ENCODE measurements around the gene CLDN10. TPM values are rescaled to one million over a fixed set of nuclear protein-coding genes. Genes with fewer than 3 reads are reported as not detected.
A peak's percentile ranks its signal among the peaks of the same experiment; 100 is the strongest.

CLDN10 gene
- total and polyA plus RNA-seq, 2 of the 8 experiments (the other 6 are each of a cell fraction or from before 2014, with no cell fraction given) = 41.2 to 43.6 TPM

- FAIRE-seq = no peak
- Histone ChIP-seq H3K36me3 (ENCODE audit: control insufficient read depth in 2 of 4, insufficient read depth in 4 of 4, low read length in 3 of 4) (no peaks in the 10 kb centered on the region), H2BK20ac (ENCODE audit: low read length) (no peak overlapping the region), H3K79me1 (ENCODE audit: low read depth, low read length) (no peaks in the 10 kb centered on the region), H3K23me2 (ENCODE audit: low read depth, low read length) (no peaks in the 10 kb centered on the region), H2AFZ (ENCODE audit: low read length) (no peak overlapping the region), H3K4me1 (replicated peaks in 1 of 4; ENCODE audit: control insufficient read depth in 3 of 4, insufficient read depth in 4 of 4, low read length in 3 of 4) (peaks cover 0 to 7% (median 1%) of the 10 kb centered on the region in 4 experiments; a peak in 4 of 7 replicates), H4K20me1 (replicated peaks in 1 of 2; ENCODE audit: control insufficient read depth in 1 of 2, insufficient read depth in 2 of 2, low read length in 2 of 2) (no peaks in the 10 kb centered on the region), H3K56ac (replicated peaks; ENCODE audit: insufficient read length, low read depth, low read length) (peak overlapping the region; percentile 13), H2BK12ac (ENCODE audit: low read depth, low read length) (no peak overlapping the region), H3K14ac (ENCODE audit: insufficient read length) (no peak overlapping the region), H3K9me3 (ENCODE audit: insufficient read depth in 2 of 2, low read depth in 1 of 2, low read length in 1 of 2) (no peaks in the 10 kb centered on the region), H3K9ac (replicated peaks in 1 of 4; ENCODE audit: extremely low read depth in 1 of 4, low read depth in 3 of 4, low read length in 3 of 4) (no peak overlapping the region), H4K5ac (ENCODE audit: insufficient read length, low read depth, low read length) (no peak overlapping the region), H2AK5ac (ENCODE audit: low read depth, low read length) (no peak overlapping the region), H2BK15ac (ENCODE audit: low read length) (0 out of 2 replicates have a peak overlapping the region, but pooled peaks have one; percentile 5), H2BK120ac (replicated peaks; ENCODE audit: low read depth, low read length) (no peak overlapping the region), H3K18ac (ENCODE audit: extremely low read depth, low read length) (no peak overlapping the region), H3K4me2 (ENCODE audit: insufficient read depth in 1 of 2, low read depth in 2 of 2, low read length in 2 of 2) (no peak overlapping the region), H4K91ac (replicated peaks; ENCODE audit: insufficient read length, low read length) (no peak overlapping the region), H3K27ac (ENCODE audit: low read depth, low read length) (no peak overlapping the region), H4K8ac (ENCODE audit: extremely low read depth, insufficient read depth, low read length) (no peak overlapping the region), H2BK5ac (ENCODE audit: low read depth, low read length) (no peak overlapping the region), H3K23ac (ENCODE audit: insufficient read length) (no peak overlapping the region), H3K79me2 (ENCODE audit: control insufficient read depth in 1 of 2, insufficient read depth in 2 of 2, low read length in 2 of 2) (no peaks in the 10 kb centered on the region), H3K4ac (replicated peaks; ENCODE audit: insufficient read length, low read depth, low read length) (no peak overlapping the region), H3K27me3 (replicated peaks in 1 of 4; ENCODE audit: control insufficient read depth in 3 of 4, extremely low read depth in 1 of 4, insufficient read depth in 3 of 4, low read length in 3 of 4) (no peaks in the 10 kb centered on the region), H3K4me3 (ENCODE audit: extremely low read depth in 1 of 4, insufficient read depth in 2 of 4, low read depth in 3 of 4, low read length in 4 of 4) (no peak overlapping the region)
- POLR2A ChIA-PET (ENCODE audit: partially characterized antibody) = no interaction called here
- CTCF ChIA-PET (ENCODE audit: partially characterized antibody) = interaction anchor here (0.9 kb wide), 2 partner anchors 9 to 10 kb away, joined by 3 read pairs; no protein-coding TSS in a partner anchor
- TF ChIP-seq CEBPB (IDR thresholded peaks at IDR 0.05; ENCODE audit: low read depth, low read length) (no peak), SP4 (IDR thresholded peaks at IDR 0.05; ENCODE audit: low read length) (no peak), SIN3A (conservative IDR thresholded peaks at IDR 0.05 in 1 of 2, IDR thresholded peaks at IDR 0.05 in 1 of 2; ENCODE audit: low read depth in 1 of 2, low read length in 2 of 2) (no peak), POLR2AphosphoS5 (IDR thresholded peaks at IDR 0.05; ENCODE audit: low read depth, low read length) (peak; percentile 28; the same call in 1 of the 2 replicates), GABPA (IDR thresholded peaks at IDR 0.05; ENCODE audit: borderline replicate concordance, insufficient read depth, low read length) (no peak), JUN (IDR thresholded peaks at IDR 0.05; ENCODE audit: low read depth, low read length) (no peak), CTBP2 (IDR thresholded peaks at IDR 0.05; ENCODE audit: borderline replicate concordance, insufficient read depth, insufficient read length, low read length) (no peak), TAF1 (IDR thresholded peaks at IDR 0.05; ENCODE audit: low read depth, low read length) (no peak), SP2 (IDR thresholded peaks at IDR 0.05; ENCODE audit: low read length) (no peak), TBP (IDR thresholded peaks at IDR 0.05; ENCODE audit: low read depth, low read length) (no peak), CHD2 (IDR thresholded peaks at IDR 0.05; ENCODE audit: low read length) (no peak), TEAD4 (IDR thresholded peaks at IDR 0.05; ENCODE audit: low read depth, low read length) (0 out of 2 replicates have a peak, but pooled peaks have one; percentile 33)
- no peak for DNase-seq (ENCODE audit: low read depth in 1 of 2, low spot score in 2 of 2)
- 100% methylated on average over 4 of the region's 4 CpGs; no CpG with 5 or more reads in 1 of the 2 experiments for WGBS, 2 experiments (ENCODE audit: extremely low coverage in 1 of 2, insufficient coverage in 1 of 2, insufficient read length in 1 of 2, insufficient replicate concordance in 2 of 2, low coverage in 1 of 2, low lambda C conversion rate in 2 of 2, missing lambda C conversion rate in 1 of 2)
Observed at GRCh38 chr13:95505986-95506385, 46.5 kb upstream of the CLDN10 start.
